ENCODE measurements around the gene EMILIN1.

DNA sequence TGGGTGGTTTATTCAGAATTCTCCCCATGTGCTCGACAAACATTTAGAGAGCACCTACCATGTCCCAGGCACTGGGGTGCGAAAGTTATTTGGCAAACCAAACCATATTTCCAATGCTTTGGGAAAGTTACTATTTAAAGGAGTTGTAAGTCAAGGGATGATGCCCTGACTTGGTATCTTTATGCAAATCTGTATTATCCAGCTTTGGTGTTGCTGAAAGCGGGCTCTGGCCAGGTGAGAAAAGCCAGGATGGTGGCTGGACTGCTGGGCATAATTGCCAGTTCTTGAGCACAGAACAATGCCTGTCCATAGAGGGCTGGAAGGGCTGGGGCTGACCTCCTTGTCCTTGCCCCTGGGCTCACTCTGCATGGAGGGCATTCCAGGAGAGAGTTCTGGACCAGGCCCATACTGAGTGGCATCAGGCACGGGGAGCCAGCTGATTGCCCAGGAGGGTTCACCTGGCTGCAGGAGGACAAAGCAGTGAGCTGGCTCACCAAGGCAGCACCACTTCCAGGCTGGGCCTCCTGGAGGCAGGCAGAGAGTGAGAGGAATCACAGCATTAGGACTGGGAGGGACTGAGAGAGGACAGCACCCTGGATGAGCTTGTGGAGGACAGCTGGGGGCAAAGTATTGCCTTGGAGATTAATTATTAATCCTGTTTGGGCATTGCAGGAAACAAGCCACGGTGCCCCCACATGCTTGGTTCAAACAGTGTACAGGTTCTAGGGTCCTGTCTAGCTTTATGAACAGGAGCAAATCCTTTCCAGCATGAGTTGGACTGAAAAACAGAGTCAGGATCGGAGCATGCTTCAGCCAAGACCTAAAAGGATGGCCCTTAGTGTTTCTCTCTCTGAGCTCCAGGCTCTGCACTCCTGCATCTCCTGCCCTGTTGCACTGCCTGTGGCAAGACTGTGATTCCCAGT is 15.3 kb downstream of the EMILIN1 start:
- TF ChIP-seq, protein P1, sequence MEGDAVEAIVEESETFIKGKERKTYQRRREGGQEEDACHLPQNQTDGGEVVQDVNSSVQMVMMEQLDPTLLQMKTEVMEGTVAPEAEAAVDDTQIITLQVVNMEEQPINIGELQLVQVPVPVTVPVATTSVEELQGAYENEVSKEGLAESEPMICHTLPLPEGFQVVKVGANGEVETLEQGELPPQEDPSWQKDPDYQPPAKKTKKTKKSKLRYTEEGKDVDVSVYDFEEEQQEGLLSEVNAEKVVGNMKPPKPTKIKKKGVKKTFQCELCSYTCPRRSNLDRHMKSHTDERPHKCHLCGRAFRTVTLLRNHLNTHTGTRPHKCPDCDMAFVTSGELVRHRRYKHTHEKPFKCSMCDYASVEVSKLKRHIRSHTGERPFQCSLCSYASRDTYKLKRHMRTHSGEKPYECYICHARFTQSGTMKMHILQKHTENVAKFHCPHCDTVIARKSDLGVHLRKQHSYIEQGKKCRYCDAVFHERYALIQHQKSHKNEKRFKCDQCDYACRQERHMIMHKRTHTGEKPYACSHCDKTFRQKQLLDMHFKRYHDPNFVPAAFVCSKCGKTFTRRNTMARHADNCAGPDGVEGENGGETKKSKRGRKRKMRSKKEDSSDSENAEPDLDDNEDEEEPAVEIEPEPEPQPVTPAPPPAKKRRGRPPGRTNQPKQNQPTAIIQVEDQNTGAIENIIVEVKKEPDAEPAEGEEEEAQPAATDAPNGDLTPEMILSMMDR (conservative IDR thresholded peaks at IDR 0.05; ENCODE audit: low read depth, low read length): no peak
- no peak for TF ChIP-seq EZH2 (IDR thresholded peaks at IDR 0.05; ENCODE audit: borderline replicate concordance, low read depth, low read length, poor library complexity, severe bottlenecking)
